T-helper 2 cell treated with Interferon-gamma antibody and Interleukin-4, amounts not matched to agents 5 μg/mL and 100 μg/mL, for 36 hours (primary cell): ENCODE measurements around the gene KCNIP2.

Experiments
- DNase-seq: peaks from one replicate; pipeline ENCODE4 v3.0.0; 2021; ENCODE audit warnings: low spot score
- H3K27ac Mint-ChIP-seq: one replicate; pipeline ENCODE4 v1.8.0; 2021; ENCODE audit warnings: mild to moderate bottlenecking, mixed read lengths
- H3K27me3 Mint-ChIP-seq: one replicate; pipeline ENCODE4 v1.8.0; 2021; ENCODE audit warnings: low read depth, mixed read lengths
- H3K36me3 Mint-ChIP-seq: one replicate; pipeline ENCODE4 v1.8.0; 2021; ENCODE audit warnings: low read depth, mixed read lengths
- H3K4me1 Mint-ChIP-seq: one replicate; pipeline ENCODE4 v1.8.0; 2021; ENCODE audit warnings: low read depth, mixed read lengths
- H3K4me3 Mint-ChIP-seq: one replicate; pipeline ENCODE4 v1.8.0; 2022; ENCODE audit warnings: mild to moderate bottlenecking, moderate library complexity, mixed read lengths
- H3K9me3 Mint-ChIP-seq: one replicate; pipeline ENCODE4 v1.8.0; 2021; ENCODE audit warnings: mixed read lengths

The KCNIP2 gene

DNA sequence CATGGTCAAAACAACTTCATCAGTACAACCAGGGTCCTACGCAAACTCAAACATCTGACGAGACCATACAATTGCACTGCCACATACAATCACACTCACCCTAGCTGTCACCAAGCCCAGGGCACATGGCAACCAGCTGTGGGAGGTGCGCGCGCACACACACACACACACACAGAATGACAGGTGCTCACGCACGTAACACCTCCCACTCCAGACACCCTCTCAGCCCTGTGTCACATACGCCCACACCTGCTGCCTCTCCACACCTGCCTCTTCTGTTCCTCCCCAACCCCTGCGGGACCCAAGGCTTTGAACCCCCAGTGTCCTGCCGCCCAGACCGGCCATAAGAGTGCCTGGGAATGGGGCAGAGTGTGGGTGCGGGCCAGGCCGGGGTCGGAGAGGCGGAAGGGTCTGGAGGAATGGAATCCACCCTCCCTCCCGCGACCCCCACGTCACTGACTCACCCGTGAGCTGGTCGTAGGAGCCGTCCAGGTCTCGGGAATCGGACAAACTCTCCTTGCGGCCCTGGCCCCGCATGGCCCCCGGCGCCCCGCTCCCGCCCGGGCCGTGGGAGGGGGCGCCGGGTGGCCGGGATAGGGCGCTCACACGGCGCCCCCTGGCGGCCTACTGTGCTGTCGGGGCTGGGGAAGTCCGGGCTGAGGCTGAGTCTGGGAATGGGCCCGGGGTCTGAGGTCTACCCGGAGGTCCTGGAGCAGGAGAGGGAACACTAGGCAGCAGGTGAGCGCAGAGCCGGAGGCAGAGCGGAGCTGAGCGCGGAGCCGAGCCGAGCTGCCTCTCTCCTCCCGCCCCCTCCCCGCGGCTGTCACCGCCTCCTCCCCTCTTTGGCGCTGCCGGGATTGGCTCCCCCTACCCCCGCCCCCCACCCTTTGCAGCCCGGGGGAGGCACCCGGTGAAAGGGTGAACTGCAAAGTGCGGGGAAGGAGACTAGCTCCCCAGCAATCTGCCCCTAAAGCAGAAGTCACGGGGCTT, at the start of gene KCNIP2:
Gene KCNIP2, minus strand, starts transcription at position 769 of the 990 bp plus-strand sequence. Its CDS starts 232 bp downstream, at position 537.
- peak within 1 kb of the TSS; percentile 76 for H3K4me3 Mint-ChIP-seq
- H3K27me3 Mint-ChIP-seq = peaks cover 25% of the 10 kb centered on the region
- peaks cover 30% of the 10 kb centered on the region for H3K4me1 Mint-ChIP-seq
- DNase-seq = peak; percentile 42
- peaks cover 3% of the 10 kb centered on the region for H3K36me3 Mint-ChIP-seq
- no peak within 1 kb of the TSS for H3K27ac Mint-ChIP-seq
- H3K9me3 Mint-ChIP-seq = no peaks in the 10 kb centered on the region

DNA sequence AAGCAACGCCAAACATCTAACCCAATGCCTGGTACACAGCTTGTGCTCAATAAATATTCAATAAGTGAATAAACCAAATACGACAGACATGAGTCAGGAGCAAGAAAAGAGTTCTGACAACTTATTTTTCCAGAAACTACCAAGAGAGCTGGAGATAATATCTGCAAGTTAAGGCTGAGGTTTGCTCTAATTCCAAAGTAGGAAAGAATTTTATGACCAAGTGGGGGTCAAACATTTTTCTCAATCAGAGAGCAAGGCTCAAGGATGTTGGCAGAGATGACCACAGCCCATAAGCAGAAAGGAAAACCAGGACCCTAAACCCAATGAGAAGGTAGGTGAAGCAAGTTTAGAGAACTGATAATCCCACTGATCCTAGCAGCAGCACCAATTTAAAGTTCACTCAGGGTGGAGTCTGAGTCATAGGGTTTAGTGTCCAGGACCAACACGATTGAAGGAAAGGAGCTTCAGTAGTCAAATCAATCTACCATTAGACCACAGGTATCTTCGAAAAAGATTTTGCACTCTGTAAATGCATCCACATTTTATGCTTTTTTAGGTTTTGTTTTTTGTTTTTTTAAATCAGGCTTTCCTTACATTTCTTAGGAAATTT, 49.3 kb upstream of the KCNIP2 start:
- no peak overlapping the region for H3K27ac Mint-ChIP-seq
- H3K9me3 Mint-ChIP-seq = no peaks in the 10 kb centered on the region
- H3K4me3 Mint-ChIP-seq = no peak overlapping the region
- H3K4me1 Mint-ChIP-seq = no peaks in the 10 kb centered on the region
- no peak for DNase-seq
- no peaks in the 10 kb centered on the region for H3K27me3 Mint-ChIP-seq
- H3K36me3 Mint-ChIP-seq = no peaks in the 10 kb centered on the region

DNA sequence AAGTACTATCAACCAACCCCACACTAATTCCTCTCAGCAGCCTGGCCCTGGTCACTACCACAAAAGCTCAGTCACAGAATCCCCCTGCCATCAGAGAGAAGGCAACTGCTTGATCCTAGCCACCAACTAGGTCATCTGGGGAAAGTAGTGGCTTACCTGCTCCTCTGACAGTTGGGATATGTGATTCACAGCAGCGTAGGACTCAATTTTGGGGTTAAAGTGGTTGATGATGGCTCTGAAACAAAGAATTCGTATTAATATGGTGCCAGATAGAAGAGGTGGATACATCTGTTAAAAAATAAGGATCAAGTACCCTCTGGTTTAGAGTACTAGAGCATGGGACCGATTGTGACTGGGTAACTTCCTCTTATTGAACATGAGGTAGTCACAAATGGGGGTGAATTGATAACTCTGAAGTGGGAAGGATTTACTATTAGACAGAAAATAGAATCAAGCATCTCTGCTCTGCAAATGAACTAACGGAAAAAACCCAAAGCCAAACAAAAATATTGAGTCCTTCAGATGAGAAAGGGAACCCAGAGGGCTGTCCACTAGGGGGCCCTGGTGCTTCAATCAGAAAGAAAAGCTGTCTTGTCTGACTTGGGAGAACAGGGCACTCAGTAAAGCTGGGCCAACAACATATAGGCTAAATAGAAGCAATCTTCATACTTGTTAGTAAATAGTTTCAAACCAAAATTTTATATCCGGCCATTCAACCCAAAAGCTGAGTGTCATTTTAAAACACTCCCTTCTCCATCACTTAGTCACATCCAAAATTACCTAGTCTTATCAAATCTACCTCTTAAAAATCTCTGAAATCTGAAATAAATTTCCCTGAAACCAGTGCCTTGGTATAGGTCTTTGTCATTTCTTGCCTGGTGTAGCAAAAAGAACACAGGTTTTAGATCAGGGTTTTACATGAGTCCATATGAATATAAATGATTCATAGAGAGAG, 45.9 kb upstream of the KCNIP2 start:
- Mint-ChIP-seq H3K9me3 (no peaks in the 10 kb centered on the region), H3K27ac (no peak overlapping the region)

DNA sequence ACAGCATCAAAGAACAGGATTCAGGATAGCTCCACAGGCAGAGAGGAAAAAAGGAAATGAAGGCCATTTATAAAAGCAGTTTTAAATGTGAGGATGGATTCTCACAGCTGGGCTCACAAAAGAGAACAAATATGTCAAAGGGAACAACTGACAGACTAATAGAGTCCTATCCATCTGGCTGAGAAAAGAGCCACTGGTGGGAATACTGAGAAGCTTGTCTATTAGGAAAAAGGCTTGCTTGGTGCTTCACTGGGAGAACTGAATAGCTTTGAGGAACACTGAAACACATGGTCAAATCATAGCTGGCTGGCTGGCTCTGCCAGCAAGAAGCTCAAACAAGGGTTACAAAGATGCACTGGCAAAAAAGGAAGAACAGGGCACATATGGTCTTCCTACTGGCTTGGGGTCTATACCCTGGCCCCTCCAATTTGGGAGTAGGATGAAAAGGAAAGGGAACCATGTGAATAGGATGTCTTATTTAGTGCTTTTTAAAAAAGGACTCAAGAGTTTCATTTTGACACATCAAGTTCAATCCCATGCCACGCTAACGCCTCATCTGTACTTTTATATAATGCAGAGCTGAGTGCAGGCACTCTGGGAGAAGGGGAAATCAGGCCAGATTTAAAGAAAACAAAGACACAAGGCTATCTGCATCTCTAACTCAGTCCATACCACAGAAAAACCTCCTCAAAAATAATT, 44.8 kb upstream of the KCNIP2 start:
- no peak for DNase-seq
- Mint-ChIP-seq H3K4me1 (no peaks in the 10 kb centered on the region), H3K27me3 (no peaks in the 10 kb centered on the region), H3K36me3 (peaks cover 1% of the 10 kb centered on the region), H3K27ac (no peak overlapping the region), H3K4me3 (no peak overlapping the region), H3K9me3 (no peaks in the 10 kb centered on the region)

More for the DNA sequence above, 45.9 kb upstream of the KCNIP2 start:
- peak; percentile 56 for DNase-seq
- H3K4me3 Mint-ChIP-seq = no peak overlapping the region
- H3K4me1 Mint-ChIP-seq = no peaks in the 10 kb centered on the region
- H3K36me3 Mint-ChIP-seq = peaks cover 1% of the 10 kb centered on the region
- no peaks in the 10 kb centered on the region for H3K27me3 Mint-ChIP-seq

DNA sequence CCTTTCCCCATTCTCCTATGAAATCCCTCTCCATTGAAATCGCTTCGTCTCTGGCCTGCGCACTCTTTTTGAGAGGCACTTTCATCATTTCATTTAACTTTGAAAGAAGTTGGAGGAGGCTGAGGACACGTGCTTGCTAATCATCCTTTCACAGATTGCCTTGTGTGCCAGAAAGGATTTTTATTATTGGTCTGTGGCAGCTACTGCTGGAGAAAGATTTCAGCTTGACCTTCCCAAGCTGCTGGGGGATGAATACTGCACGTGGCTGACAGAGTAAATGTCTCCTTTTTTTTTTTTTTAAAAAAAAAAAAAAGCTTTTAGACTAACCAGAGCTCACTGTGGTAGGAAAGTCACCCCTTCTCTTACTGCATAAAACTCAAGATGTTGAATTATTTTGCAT, 44.2 kb upstream of the KCNIP2 start:
- no peak for DNase-seq
- Mint-ChIP-seq H3K27ac (no peak overlapping the region), H3K4me3 (no peak overlapping the region), H3K9me3 (no peaks in the 10 kb centered on the region), H3K4me1 (no peaks in the 10 kb centered on the region), H3K36me3 (peaks cover 1% of the 10 kb centered on the region), H3K27me3 (no peaks in the 10 kb centered on the region)

DNA sequence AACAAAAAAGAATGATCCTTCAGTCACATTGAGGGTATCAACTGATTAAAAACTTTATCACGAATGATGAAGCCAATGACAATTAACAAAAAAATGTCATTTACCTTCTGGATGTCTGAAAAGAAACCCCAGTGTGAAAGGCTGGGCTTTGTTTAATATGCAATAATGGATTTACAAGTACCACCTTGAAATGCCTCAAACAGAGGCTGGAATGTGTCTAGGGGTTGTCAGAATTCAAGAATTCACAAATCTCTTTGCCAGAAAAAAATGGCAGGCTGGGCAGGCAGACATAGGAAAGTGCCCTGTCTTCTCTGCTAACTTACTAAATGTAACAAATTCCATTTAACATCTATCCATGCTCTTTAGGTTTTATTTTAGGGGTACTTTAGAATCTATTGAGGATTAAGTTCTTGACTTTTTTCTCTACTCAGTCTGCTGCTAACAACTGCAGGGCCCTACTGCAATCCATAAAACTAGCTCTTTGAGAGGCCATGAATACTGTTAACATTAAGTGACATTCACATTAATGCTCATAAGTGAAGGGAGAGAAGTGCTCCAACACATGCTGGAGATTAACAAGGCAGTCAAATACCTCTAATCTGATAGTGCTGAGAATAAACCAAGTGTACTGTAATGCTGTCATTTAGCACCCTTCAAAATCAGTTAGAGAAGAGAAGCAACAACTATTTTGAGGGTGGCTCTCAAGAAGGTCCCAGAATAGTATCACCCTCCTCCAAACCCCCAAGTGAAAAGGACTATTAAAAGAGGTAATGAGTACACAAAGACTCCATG, 43.1 kb upstream of the KCNIP2 start:
- Mint-ChIP-seq H3K4me3 (no peak overlapping the region), H3K4me1 (no peaks in the 10 kb centered on the region), H3K27ac (no peak overlapping the region), H3K36me3 (peaks cover 1% of the 10 kb centered on the region), H3K9me3 (no peaks in the 10 kb centered on the region), H3K27me3 (no peaks in the 10 kb centered on the region)
- no peak for DNase-seq

DNA sequence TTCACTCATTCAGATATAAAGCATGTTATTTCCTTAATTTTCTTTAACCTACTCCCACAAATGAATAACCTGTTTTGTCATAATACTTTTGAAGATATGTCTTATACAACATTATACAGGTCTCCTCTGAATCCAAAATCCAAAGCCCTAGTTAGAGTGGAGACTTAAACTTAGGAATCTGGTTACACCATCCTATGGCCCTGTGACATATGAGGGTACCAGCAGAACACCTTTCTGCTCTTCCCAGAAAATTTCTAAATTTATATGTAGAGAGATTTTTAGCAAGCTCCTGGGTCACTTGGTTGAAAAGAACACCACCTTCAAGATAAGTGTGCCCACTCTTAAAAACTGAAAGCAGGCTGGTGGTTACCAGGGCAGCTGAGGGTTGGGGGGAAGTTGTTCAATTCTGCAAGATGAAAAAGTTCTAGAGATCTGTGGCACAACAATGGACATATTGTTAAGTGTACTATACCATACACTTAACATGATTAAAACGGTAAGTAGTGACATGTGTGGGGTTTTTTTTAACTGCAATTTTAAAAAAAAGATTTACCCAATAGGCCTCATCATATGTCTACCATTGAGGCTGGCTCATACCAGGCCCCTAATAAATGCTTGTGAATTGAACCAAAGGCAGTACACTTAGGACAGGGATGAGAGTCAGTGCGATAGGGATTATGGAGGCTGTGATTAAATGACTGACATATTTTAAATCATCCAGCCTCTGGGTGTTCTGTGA, 37.6 kb upstream of the KCNIP2 start:
- Mint-ChIP-seq H3K27ac (no peak overlapping the region), H3K9me3 (no peaks in the 10 kb centered on the region), H3K36me3 (peaks cover 4% of the 10 kb centered on the region)

DNA sequence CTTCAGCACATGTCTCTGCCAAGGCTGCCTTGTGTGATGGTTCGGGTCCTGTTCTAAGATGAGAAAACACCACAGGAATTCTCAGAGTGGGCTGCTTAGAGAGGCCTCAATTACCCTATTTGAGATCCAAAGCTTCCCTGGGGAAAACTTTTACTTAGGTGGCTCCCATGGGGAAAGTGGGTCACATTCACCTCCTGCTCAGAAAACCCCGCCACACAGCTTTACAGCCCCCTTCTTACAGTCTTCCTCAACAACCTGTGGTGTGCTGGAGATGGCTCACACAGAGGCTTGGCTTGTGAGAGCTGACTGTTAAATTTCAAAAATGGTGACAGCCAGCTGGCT, 36.6 kb upstream of the KCNIP2 start:
- Mint-ChIP-seq H3K4me3 (no peak overlapping the region), H3K36me3 (peaks cover 4% of the 10 kb centered on the region), H3K9me3 (no peaks in the 10 kb centered on the region), H3K4me1 (peaks cover 3% of the 10 kb centered on the region), H3K27me3 (no peaks in the 10 kb centered on the region), H3K27ac (no peak overlapping the region)
- DNase-seq = no peak

More for the DNA sequence above, 37.6 kb upstream of the KCNIP2 start:
- no peaks in the 10 kb centered on the region for H3K27me3 Mint-ChIP-seq
- H3K4me1 Mint-ChIP-seq = no peaks in the 10 kb centered on the region
- no peak for DNase-seq
- no peak overlapping the region for H3K4me3 Mint-ChIP-seq

DNA sequence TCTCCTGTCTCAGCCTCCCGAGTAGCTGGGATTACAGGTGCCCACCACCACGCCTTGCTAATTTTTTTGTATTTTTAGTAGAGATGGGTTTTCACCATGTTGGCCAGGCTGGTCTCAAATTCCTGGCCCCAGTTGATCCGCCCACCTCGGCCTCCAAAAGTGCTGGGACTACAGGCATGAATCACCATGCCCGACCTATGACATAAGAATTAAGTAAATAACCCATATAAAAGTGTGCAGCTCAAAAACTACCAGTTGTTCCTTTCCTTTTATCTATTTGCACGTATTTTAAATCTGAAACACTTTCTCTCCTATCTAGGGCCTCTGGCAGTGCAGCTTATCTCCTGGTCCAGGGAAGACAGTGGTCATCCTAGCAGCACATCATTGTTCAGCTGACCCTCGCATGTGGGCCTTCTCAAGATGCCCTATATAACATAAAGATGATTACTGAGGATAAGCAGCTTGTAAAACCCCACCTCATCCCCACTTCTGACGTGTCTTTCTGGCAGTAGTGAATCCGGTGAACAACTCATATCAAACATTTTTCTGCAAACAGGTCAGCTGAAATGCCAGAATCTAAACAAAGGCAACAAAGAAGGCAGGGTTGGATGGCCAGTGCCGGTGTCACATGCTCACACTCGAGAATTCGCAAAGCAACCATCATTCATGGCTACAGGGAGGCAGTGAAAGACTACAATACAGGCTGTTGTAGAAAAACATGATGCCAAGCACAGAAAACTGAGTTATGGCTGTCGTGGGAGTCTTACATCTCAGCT, 36.0 kb upstream of the KCNIP2 start:
- no peaks in the 10 kb centered on the region for H3K27me3 Mint-ChIP-seq
- H3K27ac Mint-ChIP-seq = no peak overlapping the region
- H3K36me3 Mint-ChIP-seq = peaks cover 4% of the 10 kb centered on the region
- no peak overlapping the region for H3K4me3 Mint-ChIP-seq
- peaks cover 4% of the 10 kb centered on the region for H3K4me1 Mint-ChIP-seq
- no peak for DNase-seq
- no peaks in the 10 kb centered on the region for H3K9me3 Mint-ChIP-seq

DNA sequence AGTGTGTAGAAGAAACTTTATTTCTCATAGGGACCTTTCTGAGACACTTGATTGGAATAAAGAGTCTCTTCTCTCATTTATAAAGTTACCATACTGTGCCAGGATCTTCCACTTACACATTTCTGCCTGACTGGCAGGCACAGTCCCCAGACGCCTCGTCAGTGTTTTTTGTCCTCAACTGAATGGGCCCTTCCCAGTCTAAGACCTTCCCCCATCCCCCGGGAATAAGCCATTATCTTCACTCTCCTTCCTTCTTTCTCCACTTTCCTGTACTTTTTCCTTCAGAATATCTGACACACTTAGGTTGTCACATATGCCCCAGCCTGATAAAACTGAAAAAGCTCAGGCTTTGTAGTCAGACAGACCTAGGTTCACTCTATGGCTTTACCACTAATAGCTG, 35.3 kb upstream of the KCNIP2 start:
- no peaks in the 10 kb centered on the region for H3K27me3 Mint-ChIP-seq
- peaks cover 4% of the 10 kb centered on the region for H3K4me1 Mint-ChIP-seq
- peaks cover 4% of the 10 kb centered on the region for H3K36me3 Mint-ChIP-seq
- no peak overlapping the region for H3K4me3 Mint-ChIP-seq
- H3K9me3 Mint-ChIP-seq = no peaks in the 10 kb centered on the region
- DNase-seq = no peak
- H3K27ac Mint-ChIP-seq = no peak overlapping the region

DNA sequence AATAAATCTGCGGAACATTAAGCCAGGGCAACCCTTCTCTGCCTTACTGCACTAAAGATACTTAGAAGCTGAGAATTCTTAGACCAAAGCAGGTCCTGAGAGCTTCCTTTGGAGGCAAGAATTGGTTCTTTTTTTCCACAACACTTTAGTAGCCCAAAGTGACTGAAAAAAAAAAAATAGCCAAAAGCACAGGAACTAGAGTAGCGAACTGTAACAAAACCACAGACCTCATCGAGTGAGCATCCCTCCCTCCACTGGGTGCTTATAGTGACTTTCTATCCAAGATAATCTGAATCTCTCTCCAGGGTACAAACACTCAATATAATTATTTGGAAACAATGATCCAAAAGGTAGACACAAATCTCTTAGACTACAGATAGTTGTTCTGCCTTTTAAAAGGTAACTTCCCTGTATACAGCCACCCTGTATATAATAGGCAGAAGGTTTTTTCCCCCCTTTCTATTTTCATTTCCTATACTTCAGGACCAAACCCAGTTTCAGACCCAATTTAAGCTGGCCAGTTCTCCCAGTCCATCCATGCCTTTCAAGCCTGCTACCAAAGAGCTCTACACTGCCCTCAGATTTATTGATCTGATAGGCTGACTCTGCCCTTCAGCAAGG, 31.6 kb upstream of the KCNIP2 start:
- DNase-seq = no peak
- Mint-ChIP-seq H3K36me3 (peaks cover 4% of the 10 kb centered on the region), H3K4me1 (peaks cover 4% of the 10 kb centered on the region), H3K9me3 (no peaks in the 10 kb centered on the region), H3K27me3 (no peaks in the 10 kb centered on the region), H3K4me3 (no peak overlapping the region), H3K27ac (no peak overlapping the region)
